A204.1 (cell line): ENCODE measurements around the gene RASGRF2.
"Not testable (repeated sequence)": the region's sequence is repeated elsewhere in the genome, so short reads cannot be mapped to it uniquely, and the experiment has no call there.

Experiments used
- FAIRE-seq: peaks from 2 replicates; lab custom pipeline; 2012; peaks lifted over from hg19 to GRCh38; lab: Jason Lieb, UNC

RASGRF2 gene

GRCh38 chr5:80982093-80982492 lies 21.9 kb downstream of the RASGRF2 start:
- FAIRE-seq: no peak

- no peak for FAIRE-seq
Observed at GRCh38 chr5:80985600-80986228, 25.6 kb downstream of the RASGRF2 start.

- FAIRE-seq: no peak
Observed at GRCh38 chr5:80986382-80986781, 26.2 kb downstream of the RASGRF2 start.

GRCh38 chr5:80987078-80987766 lies 27.1 kb downstream of the RASGRF2 start:
- no peak for FAIRE-seq

- FAIRE-seq: no peak
Observed at GRCh38 chr5:80988419-80988935, 28.3 kb downstream of the RASGRF2 start.

- FAIRE-seq: no peak
Observed at GRCh38 chr5:80989883-80990282, 29.7 kb downstream of the RASGRF2 start.

GRCh38 chr5:80990527-80990926 lies 30.4 kb downstream of the RASGRF2 start:
- FAIRE-seq: no peak

- FAIRE-seq: no peak
Observed at GRCh38 chr5:80990971-80991370, 30.8 kb downstream of the RASGRF2 start.

GRCh38 chr5:80995908-80996307 lies 35.7 kb downstream of the RASGRF2 start:
- no peak for FAIRE-seq

GRCh38 chr5:80998590-80998979 lies 38.4 kb downstream of the RASGRF2 start:
- no peak for FAIRE-seq

- no peak for FAIRE-seq
Observed at GRCh38 chr5:81003811-81004386, 43.7 kb downstream of the RASGRF2 start.

- FAIRE-seq: no peak
Observed at GRCh38 chr5:81005708-81006107, 45.5 kb downstream of the RASGRF2 start.

- no peak for FAIRE-seq
Observed at GRCh38 chr5:81006231-81006630, 46.1 kb downstream of the RASGRF2 start.

GRCh38 chr5:81006947-81007636 lies 46.9 kb downstream of the RASGRF2 start:
- FAIRE-seq: no peak

- FAIRE-seq: no peak
Observed at GRCh38 chr5:81007637-81008027, 47.5 kb downstream of the RASGRF2 start.

GRCh38 chr5:81010336-81011169 lies 50.4 kb downstream of the RASGRF2 start:
- peak; percentile 29 for FAIRE-seq

- no peak for FAIRE-seq
Observed at GRCh38 chr5:81014348-81014747, 54.2 kb downstream of the RASGRF2 start.

GRCh38 chr5:81016116-81016515 lies 56.0 kb downstream of the RASGRF2 start:
- no peak for FAIRE-seq

GRCh38 chr5:81017320-81017719 lies 57.2 kb downstream of the RASGRF2 start:
- no peak for FAIRE-seq

- FAIRE-seq: not testable (repeated sequence)
Observed at GRCh38 chr5:81018608-81019007, 58.4 kb downstream of the RASGRF2 start.

- no peak for FAIRE-seq
Observed at GRCh38 chr5:81019748-81020147, 59.6 kb downstream of the RASGRF2 start.
